ENCODE data around the gene RANBP1. TPM values are rescaled to one million over a fixed set of nuclear protein-coding genes. Genes with fewer than 3 reads are reported as not detected.
"Not testable (repeated sequence)": the region's sequence is repeated elsewhere in the genome, so short reads cannot be mapped to it uniquely, and the experiment has no call there.

Gene RANBP1
- total RNA-seq, result 100 to 1,000 TPM; 492 to 506 TPM

GRCh38 chr22:20115691-20116375 is at the start of gene RANBP1:
TSS of gene RANBP1 (plus strand) at chr22:20116104. CDS start at chr22:20116185, 81 bp downstream.
- Mint-ChIP-seq H3K9me3 (no peaks in the 10 kb centered on the region), H3K36me3 (peaks cover 46% of the 10 kb centered on the region), H3K4me1 (peaks cover 47% of the 10 kb centered on the region), H3K4me3 (peak within 1 kb of the TSS; percentile 93), H3K27ac (peak within 1 kb of the TSS; percentile 92), H3K27me3 (no peaks in the 10 kb centered on the region)
- no peak for DNase-seq

- Mint-ChIP-seq H3K4me3 (no peak overlapping the region), H3K27me3 (no peaks in the 10 kb centered on the region), H3K4me1 (no peaks in the 10 kb centered on the region), H3K9me3 (no peaks in the 10 kb centered on the region), H3K27ac (no peak overlapping the region), H3K36me3 (no peaks in the 10 kb centered on the region)
- no peak for DNase-seq
Measured at GRCh38 chr22:20066617-20067383, 49.1 kb upstream of the RANBP1 start.

DNA sequence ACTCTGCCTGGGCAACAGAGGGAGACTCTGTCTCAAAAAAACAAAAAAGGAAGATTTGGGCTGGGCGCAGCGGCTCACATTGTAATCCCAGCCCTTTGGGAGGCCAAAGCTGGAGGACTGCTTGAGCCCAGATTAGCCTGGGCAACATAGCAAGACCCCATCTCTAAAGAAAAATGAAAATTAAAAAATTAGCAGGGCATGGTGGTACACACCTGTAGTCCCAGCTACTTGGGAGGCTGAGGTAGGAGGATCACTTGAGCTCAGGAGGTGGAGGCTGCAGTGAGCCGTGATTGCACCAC is 48.6 kb upstream of the RANBP1 start:
- not testable (repeated sequence) for H3K27me3 Mint-ChIP-seq, H3K36me3 Mint-ChIP-seq, H3K4me1 Mint-ChIP-seq, H3K4me3 Mint-ChIP-seq, H3K9me3 Mint-ChIP-seq, DNase-seq, H3K27ac Mint-ChIP-seq

- H3K4me1 Mint-ChIP-seq, result no peaks in the 10 kb centered on the region
- no peaks in the 10 kb centered on the region for H3K27me3 Mint-ChIP-seq
- no peaks in the 10 kb centered on the region for H3K9me3 Mint-ChIP-seq
- no peak overlapping the region for H3K27ac Mint-ChIP-seq
- no peak for DNase-seq
- no peak overlapping the region for H3K4me3 Mint-ChIP-seq
- H3K36me3 Mint-ChIP-seq, result no peaks in the 10 kb centered on the region
Measured at GRCh38 chr22:20068640-20069039, 47.3 kb upstream of the RANBP1 start.

- DNase-seq, result no peak
- H3K36me3 Mint-ChIP-seq, result no peaks in the 10 kb centered on the region
Measured at GRCh38 chr22:20069331-20070042, 46.4 kb upstream of the RANBP1 start.

DNA sequence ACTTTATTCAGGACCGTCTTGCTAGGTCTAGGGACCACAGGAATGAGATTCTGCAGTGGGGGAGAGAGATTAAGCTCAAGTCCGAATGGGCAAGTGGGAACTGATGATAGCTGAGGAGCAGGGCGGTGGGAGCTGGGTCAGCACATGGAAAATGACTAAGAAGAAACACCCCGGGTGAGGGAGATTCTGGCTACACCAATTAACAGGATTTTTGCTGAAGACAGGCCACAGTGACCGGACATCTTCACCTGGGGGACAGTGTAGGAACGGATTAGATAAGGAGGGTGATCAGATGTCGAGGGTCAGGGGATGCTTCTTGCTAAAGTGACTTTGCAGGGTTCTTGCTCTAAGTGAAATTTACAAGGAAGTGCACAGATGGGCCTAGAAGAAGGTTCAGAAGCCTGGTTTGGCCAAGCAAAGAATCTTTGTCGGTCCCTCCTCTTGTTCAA is 44.4 kb upstream of the RANBP1 start:
- Mint-ChIP-seq H3K4me1 (no peaks in the 10 kb centered on the region), H3K4me3 (no peak overlapping the region), H3K27ac (no peak overlapping the region), H3K27me3 (no peaks in the 10 kb centered on the region), H3K36me3 (no peaks in the 10 kb centered on the region), H3K9me3 (no peaks in the 10 kb centered on the region)
- no peak for DNase-seq

More at GRCh38 chr22:20069331-20070042, 46.4 kb upstream of the RANBP1 start:
- Mint-ChIP-seq H3K27ac (no peak overlapping the region), H3K9me3 (no peaks in the 10 kb centered on the region), H3K4me1 (no peaks in the 10 kb centered on the region), H3K4me3 (no peak overlapping the region), H3K27me3 (no peaks in the 10 kb centered on the region)

DNA sequence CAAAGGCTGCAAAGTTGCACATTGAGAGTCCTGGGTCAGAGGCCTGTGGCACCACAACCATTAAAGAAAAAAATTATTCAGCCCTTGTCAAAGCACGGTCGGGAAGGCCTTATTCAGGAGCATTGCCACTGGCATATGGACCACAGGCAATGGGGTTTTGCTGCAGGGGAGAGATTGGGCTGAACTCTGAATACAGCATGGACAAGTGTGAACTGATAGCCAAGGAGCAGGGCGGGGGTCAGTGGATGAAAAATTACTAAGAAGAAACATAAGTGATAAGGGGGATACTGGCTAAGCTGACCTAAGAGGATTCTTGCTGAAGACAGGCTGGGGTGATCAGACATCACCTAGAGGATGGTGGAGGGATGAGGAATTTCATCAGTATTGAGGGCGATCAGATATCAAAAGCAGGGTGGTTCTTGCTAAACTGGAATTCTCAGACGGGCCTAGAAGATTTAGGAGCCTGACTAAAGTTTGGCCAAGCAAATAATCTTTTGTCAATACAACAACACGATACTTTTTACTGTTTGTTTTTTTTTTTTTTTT is 39.2 kb upstream of the RANBP1 start:
- H3K4me3 Mint-ChIP-seq, result no peak overlapping the region
- H3K27me3 Mint-ChIP-seq, result no peaks in the 10 kb centered on the region
- no peak overlapping the region for H3K27ac Mint-ChIP-seq
- no peak for DNase-seq
- peaks cover 9% of the 10 kb centered on the region for H3K36me3 Mint-ChIP-seq
- H3K9me3 Mint-ChIP-seq, result no peaks in the 10 kb centered on the region
- H3K4me1 Mint-ChIP-seq, result peaks cover 9% of the 10 kb centered on the region

DNA sequence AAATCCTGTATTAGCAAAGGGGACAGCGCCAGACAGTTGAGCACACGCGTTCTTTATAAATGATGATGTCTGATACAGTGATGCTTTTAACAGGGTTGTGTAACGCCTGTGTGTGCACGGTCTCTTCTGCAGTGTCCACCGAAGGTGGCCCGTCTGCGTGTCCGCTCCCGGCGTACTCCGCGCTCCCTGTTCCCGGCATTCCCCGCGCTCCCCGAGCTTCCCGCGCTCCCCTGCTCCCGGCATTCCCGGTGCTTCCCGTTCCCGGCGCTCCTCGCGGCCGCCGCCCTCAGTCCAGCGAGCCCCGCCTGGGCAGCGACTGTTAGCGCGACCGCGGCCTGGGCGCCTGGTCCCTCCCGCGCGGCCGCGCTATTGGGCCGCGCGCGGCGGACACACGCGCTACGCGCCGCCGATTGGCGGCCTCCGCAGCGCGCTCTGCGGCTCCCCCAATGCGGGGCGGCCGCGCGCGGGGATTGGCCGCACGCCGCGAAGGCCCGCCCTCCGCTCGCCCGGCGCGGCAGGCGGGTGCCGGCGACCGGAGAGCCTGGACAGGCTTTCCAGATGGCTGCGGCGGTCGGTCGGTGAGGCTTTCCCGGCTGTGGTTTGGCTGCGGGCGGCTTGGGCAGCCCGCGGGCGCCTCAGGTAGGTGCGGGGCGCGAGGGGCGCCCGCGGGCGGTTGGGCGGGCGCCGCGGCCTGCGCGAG is 36.0 kb upstream of the RANBP1 start, which contains the start of gene DGCR8:
Gene DGCR8, plus strand, starts transcription at position 497 of the 700 bp plus-strand sequence. CDS start 5,723 bp downstream, outside the sequence.
- Mint-ChIP-seq H3K27ac (peak within 1 kb of the TSS; percentile 83), H3K9me3 (no peaks in the 10 kb centered on the region), H3K27me3 (no peaks in the 10 kb centered on the region), H3K4me1 (peaks cover 34% of the 10 kb centered on the region), H3K36me3 (peaks cover 17% of the 10 kb centered on the region), H3K4me3 (peak within 1 kb of the TSS; percentile 91)
- DNase-seq, result peak; percentile 86

DNA sequence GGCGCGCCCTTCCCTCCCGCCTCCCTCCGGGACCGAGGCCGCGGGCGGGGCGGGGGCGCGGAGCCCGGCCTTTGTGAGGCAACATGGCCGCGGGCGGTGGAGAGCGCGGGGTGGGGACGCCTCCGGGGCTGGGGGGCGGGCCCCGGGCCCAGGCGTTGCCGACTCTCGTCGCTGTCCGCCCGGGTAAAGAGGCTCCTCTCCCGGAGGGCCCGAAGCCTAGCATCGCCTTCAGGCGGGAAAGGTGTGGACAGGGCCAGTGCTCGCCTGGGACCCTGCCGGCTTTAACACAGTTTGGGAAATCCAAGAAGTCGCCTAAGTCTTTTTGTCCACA is 35.5 kb upstream of the RANBP1 start:
- Mint-ChIP-seq H3K4me3 (peak overlapping the region; percentile 91), H3K9me3 (no peaks in the 10 kb centered on the region), H3K36me3 (peaks cover 17% of the 10 kb centered on the region), H3K4me1 (peaks cover 36% of the 10 kb centered on the region), H3K27ac (peak overlapping the region; percentile 83), H3K27me3 (no peaks in the 10 kb centered on the region)
- DNase-seq, result peak; percentile 81

DNA sequence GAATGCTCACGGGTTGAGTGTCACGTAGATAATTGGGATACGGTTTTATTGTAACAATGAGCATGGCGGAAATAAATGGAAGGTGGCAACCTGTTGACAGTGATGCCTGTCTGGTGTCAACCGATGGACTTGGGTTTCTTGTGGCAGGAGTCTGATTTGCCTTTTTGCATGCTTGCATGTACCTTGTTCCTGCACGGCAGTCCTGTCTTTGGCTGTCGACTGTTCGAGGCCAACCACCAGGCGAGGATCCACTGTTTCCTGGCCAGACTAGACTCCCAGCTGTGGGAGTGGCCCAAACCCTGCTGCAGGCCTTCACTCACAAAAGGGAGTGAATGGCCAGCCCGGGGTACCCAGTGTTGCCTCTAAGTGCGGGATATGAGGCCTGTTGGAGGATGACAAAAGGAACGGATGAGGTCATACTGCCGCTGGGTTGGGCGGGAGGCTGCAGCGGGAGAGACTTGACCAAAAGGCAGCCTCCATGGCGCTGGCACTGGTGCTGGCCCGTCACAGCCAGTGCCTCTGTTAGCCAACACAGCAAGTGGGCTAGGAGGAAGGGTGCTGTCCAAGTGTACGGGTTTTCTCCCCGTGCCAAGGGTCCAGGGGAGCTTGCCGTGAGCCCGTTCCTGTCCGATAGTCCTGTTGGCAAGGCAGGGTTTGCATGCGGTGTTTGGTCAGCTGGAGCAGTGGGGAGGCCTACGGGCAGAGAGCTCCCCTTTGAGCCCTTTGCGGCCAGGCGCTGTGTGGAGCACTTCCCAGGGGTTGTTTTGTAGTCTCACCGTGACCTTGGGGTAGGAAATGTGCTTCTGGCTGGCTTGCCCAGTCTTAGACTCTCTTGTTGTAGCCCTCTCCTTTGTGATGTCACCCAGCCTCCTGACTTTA is 34.9 kb upstream of the RANBP1 start:
- peaks cover 36% of the 10 kb centered on the region for H3K4me1 Mint-ChIP-seq
- H3K9me3 Mint-ChIP-seq, result no peaks in the 10 kb centered on the region
- H3K27ac Mint-ChIP-seq, result peak overlapping the region; percentile 83
- peaks cover 18% of the 10 kb centered on the region for H3K36me3 Mint-ChIP-seq
- H3K4me3 Mint-ChIP-seq, result peak overlapping the region; percentile 91
- DNase-seq, result peak; percentile 27
- H3K27me3 Mint-ChIP-seq, result no peaks in the 10 kb centered on the region

DNA sequence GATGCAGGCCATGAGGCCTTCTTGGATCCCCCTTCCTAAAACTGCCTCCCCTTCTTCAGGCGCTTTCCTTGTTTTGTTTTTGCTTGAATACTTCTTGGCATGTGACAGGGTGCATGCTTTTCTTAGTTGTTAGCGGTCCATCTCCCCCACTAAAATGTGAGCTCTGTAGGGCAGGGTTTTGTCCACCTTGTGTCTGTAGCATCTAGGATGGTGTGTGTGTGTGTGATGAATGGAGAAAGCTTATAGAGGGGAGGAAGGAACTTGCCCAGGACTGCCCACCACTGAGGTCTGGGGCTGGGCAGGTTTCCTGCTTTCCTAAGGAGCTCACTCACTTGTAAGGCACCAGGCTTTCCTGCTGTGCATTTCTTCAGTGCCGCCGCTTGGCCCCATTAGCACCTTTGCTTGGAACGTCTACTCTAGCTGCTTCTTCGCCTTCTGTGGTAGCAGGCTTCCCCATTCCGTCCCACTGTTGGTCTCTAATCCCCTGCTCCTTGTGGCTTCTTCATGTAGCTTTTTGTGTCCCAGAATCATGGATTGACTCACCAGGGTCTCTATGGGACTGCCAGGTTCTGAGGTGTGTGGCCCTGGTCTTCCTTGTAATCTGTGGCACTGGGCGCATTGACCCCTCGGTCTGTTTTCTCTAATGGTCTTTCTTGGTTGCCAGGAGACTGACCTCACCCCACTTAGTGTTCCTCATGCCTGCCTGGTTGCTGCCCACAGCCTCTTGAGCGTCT is 32.6 kb upstream of the RANBP1 start:
- H3K36me3 Mint-ChIP-seq, result peaks cover 37% of the 10 kb centered on the region
- peak overlapping the region; percentile 52 for H3K27ac Mint-ChIP-seq
- no peak for DNase-seq
- no peaks in the 10 kb centered on the region for H3K27me3 Mint-ChIP-seq
- peaks cover 41% of the 10 kb centered on the region for H3K4me1 Mint-ChIP-seq
- H3K9me3 Mint-ChIP-seq, result no peaks in the 10 kb centered on the region
- peak overlapping the region; percentile 42 for H3K4me3 Mint-ChIP-seq

DNA sequence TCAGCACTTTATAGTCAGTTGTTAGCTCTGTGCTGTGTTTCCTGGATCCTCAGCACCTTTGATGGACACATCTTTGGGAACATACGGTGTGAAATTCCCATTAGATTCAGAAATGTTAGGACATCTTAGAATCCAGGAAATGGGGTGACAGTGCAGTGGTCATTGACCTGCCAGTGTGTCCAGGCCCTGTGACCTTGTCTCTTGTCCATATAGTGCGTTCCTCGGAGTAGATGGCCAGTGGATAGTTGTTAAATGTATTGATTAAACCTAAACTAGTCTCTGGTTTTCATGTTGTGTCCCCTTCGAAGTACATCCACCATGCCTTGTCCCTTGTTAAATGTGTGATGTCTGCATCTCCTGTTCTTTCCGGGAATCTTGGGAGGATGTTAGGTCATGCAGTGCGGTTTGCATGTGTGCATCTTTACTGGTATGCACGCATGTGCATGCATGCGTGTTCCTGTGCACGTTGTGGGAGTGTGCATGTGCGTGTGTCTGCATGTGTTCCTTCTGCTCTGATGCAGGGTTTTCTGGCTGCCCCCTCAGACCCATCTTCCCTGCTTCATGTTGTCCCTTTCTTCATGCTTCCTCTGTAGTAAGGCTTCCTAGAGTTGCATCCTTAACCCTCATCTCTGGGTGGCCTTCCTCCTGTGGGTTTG is 31.9 kb upstream of the RANBP1 start:
- H3K27ac Mint-ChIP-seq, result peak overlapping the region; percentile 44

More for the DNA sequence above, 31.9 kb upstream of the RANBP1 start:
- Mint-ChIP-seq H3K36me3 (peaks cover 38% of the 10 kb centered on the region), H3K27me3 (no peaks in the 10 kb centered on the region), H3K9me3 (no peaks in the 10 kb centered on the region), H3K4me1 (peaks cover 41% of the 10 kb centered on the region), H3K4me3 (peak overlapping the region; percentile 3)
- DNase-seq, result no peak

Data from activated naive CD8-positive, alpha-beta T cell treated with anti-CD3 and anti-CD28 coated beads for 36 hours (primary cell).